Ishikawa (cell line): Measurements from ENCODE around the gene FIZ1.

Source experiments
- CEBPB ChIP-seq: IDR thresholded peaks from 2 replicates; pipeline ENCODE4 v1.6.1; 2012
- EP300 ChIP-seq: IDR thresholded peaks from 2 replicates; pipeline ENCODE4 v1.6.1; 2012; ENCODE audit warnings: borderline replicate concordance
- TAF1 ChIP-seq: IDR thresholded peaks from 2 replicates; pipeline ENCODE4 v1.6.1; 2012; ENCODE audit warnings: low read depth, mild to moderate bottlenecking
- TCF12 ChIP-seq: IDR thresholded peaks from 2 replicates; pipeline ENCODE4 v1.6.1; 2012; ENCODE audit warnings: low read depth
- YY1 ChIP-seq: IDR thresholded peaks from 2 replicates; pipeline ENCODE4 v1.6.1; 2012; ENCODE audit warnings: low read depth
- TF ChIP-seq, protein P1 (sequence below): IDR thresholded peaks from 2 replicates; pipeline ENCODE4 v1.6.1; 2012; ENCODE audit warnings: low read depth, mild to moderate bottlenecking

DNA sequence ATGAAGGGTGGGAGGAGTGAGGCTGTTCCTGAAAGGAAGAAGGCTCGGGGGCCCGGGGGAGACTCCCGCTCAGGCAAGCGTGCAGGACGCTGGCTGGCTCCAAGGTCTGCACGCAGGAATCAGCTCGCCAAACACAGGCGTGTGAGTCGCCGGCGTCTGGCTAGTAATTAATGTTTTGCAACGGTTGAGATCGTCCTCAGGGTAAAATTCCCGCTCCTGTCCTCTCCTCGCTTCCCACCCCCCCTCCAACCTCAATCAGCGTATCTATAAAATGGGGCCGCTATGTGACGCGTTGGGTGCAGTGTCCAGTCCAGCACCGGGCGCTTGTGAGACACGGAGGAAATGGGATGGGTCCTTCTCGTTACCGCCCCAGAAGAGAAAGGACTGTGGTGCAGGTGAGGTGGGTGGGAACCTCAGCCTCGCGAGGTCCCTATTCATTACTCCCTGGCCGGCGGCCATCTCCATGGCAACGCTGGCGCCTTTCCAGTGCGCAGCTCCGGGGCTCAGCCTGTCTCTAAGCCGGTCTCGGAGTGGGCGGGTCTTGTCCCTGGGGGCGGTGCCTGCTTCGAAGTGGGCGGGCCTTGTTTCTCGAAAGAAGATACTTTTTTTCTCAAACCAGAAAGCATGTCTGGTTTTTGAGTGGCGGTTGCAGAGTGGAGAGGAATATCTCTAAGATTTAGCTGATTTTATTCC, 12.2 kb downstream of the FIZ1 start:
- TF ChIP-seq YY1 = peak; percentile 32; the same call in 1 of the 2 replicates
- TF ChIP-seq, protein P1, sequence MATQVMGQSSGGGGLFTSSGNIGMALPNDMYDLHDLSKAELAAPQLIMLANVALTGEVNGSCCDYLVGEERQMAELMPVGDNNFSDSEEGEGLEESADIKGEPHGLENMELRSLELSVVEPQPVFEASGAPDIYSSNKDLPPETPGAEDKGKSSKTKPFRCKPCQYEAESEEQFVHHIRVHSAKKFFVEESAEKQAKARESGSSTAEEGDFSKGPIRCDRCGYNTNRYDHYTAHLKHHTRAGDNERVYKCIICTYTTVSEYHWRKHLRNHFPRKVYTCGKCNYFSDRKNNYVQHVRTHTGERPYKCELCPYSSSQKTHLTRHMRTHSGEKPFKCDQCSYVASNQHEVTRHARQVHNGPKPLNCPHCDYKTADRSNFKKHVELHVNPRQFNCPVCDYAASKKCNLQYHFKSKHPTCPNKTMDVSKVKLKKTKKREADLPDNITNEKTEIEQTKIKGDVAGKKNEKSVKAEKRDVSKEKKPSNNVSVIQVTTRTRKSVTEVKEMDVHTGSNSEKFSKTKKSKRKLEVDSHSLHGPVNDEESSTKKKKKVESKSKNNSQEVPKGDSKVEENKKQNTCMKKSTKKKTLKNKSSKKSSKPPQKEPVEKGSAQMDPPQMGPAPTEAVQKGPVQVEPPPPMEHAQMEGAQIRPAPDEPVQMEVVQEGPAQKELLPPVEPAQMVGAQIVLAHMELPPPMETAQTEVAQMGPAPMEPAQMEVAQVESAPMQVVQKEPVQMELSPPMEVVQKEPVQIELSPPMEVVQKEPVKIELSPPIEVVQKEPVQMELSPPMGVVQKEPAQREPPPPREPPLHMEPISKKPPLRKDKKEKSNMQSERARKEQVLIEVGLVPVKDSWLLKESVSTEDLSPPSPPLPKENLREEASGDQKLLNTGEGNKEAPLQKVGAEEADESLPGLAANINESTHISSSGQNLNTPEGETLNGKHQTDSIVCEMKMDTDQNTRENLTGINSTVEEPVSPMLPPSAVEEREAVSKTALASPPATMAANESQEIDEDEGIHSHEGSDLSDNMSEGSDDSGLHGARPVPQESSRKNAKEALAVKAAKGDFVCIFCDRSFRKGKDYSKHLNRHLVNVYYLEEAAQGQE = no peak
- no peak for TF ChIP-seq CEBPB
- TF ChIP-seq EP300 = no peak
- peak; percentile 30; the same call in 1 of the 2 replicates for TF ChIP-seq TCF12
- TF ChIP-seq TAF1 = no peak
